DMS114 treated with DMSO at 0.1 percent for 48 hours (cell line): ENCODE measurements around the gene UBAC1.

Experiments
- DNase-seq: peaks from one replicate; lab custom pipeline; 2025; ENCODE audit not compliant: unreplicated experiment; lab: John Stamatoyannopoulos, UW

UBAC1 gene

GRCh38 chr9:135886147-135886981 lies 74.8 kb downstream of the UBAC1 start:
- no peak for DNase-seq

GRCh38 chr9:135885100-135885853 lies 75.9 kb downstream of the UBAC1 start:
- no peak for DNase-seq

GRCh38 chr9:135884328-135885035 lies 76.7 kb downstream of the UBAC1 start:
- DNase-seq, result no peak

GRCh38 chr9:135883410-135884089 lies 77.6 kb downstream of the UBAC1 start:
- DNase-seq, result no peak
